ENCODE measurements around the gene CTNNA3.

GRCh38 chr10:67114945-67115344 lies 581.0 kb downstream of the CTNNA3 start:
- TF ChIP-seq CTCF (IDR thresholded peaks at IDR 0.05; ENCODE audit: insufficient read depth, low read length, poor library complexity, severe bottlenecking) (no peak), EZH2phosphoT487 (conservative IDR thresholded peaks at IDR 0.05; ENCODE audit: low read length) (no peak)
